Suprapubic skin (tissue), 4 donors: ENCODE data around the gene ARMC2. TPM values are rescaled to one million over a fixed set of nuclear protein-coding genes. Genes with fewer than 3 reads are reported as not detected.

ENCODE experiments used
- DNase-seq, 2 donors: peaks; one replicate each; pipeline ENCODE4 v3.0.0-alpha.2; 2019; ENCODE audit warnings: low spot score in 2 of 2
- H3K27ac ChIP-seq: fragments of 200-600 bp; sonication (generic); one replicate; pipeline ENCODE4 v1.5.1; 2019
- H3K27me3 ChIP-seq: fragments of 200-600 bp; sonication (generic); one replicate; pipeline ENCODE4 v1.5.1; 2019
- H3K36me3 ChIP-seq: fragments of 200-600 bp; sonication (generic); one replicate; pipeline ENCODE4 v1.5.1; 2019
- H3K4me1 ChIP-seq: fragments of 200-600 bp; sonication (generic); one replicate; pipeline ENCODE4 v1.5.1; 2019
- H3K4me3 ChIP-seq: fragments of 200-600 bp; sonication (generic); one replicate; pipeline ENCODE4 v1.5.1; 2019; ENCODE audit warnings: mild to moderate bottlenecking
- H3K9me3 ChIP-seq: fragments of 200-600 bp; sonication (generic); one replicate; pipeline ENCODE4 v1.5.1; 2019
- CTCF ChIP-seq, 2 donors: fragments of 200-600 bp in 1 of 2; fragments of 450-650 bp in 1 of 2; sonication (generic) in 1 of 2; IDR thresholded peaks; one replicate each; pipeline ENCODE4 v1.5.1; 2016 to 2019; ENCODE audit warnings: antibody characterized with exemption in 2 of 2, mild to moderate bottlenecking in 1 of 2, moderate library complexity in 1 of 2
- EP300 ChIP-seq: sonication (generic); formaldehyde crosslinking; IDR thresholded peaks from one replicate; pipeline ENCODE4 v1.6.1; 2017; ENCODE audit warnings: antibody characterized with exemption
- POLR2A ChIP-seq, 2 donors: fragments of 450-650 bp; IDR thresholded peaks; one replicate each; pipeline ENCODE4 v1.6.1; 2017; ENCODE audit warnings: antibody characterized with exemption in 2 of 2, mild to moderate bottlenecking in 2 of 2, moderate library complexity in 2 of 2
- POLR2AphosphoS5 ChIP-seq, 3 donors: sonication (generic); formaldehyde crosslinking; IDR thresholded peaks; one replicate each; pipeline ENCODE4 v1.6.1; 2017; ENCODE audit warnings: antibody characterized with exemption in 3 of 3
- WGBS: methylation state at CpG from one replicate; pipeline ENCODE4 v1.1.5; 2018; 5-methylcytosine and 5-hydroxymethylcytosine counted together
- total RNA-seq, 4 donors: library from RNA; depleted of rRNA; stranded (reverse); fragments of >200 nt; gene quantifications; one replicate each; pipeline ENCODE4 v1.1.0, GENCODE V29; 2016

Gene ARMC2
- total RNA-seq, 4 donors from 2014 or later: 1.9 to 9.5 (median 3.6) TPM

DNA sequence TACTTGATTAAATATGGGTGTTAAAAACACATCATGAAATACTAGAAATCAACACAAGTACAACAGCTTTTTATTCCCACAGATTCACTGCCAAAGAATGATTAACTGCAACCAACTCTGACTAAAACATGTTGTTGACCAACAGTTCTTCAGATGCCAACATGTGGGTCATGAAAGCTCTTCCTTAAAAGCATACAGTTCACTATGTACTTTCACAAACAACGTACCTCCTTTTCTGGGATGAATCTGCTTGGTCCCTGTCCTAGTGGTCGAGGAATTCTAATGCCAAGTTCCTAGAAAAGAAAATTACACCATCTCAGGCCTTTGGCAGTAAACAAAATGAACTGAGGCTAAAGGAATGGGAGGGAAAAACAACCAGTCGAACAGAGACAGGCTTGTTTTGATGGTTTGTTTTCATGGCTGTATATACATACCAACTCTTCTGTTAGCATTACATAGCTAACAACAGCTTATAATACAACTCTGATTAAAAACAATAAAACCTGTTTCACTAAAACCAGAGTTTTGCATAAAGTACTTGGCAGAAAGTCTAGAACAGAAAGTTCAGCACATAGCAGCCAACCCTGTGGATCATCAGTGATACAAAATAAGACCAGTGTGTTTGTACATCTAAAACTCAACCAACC lies 154.0 kb downstream of the ARMC2 start:
- WGBS: 22% methylated on average over 3 of the region's 3 CpGs
- Histone ChIP-seq H3K27ac (peak overlapping the region; percentile 81), H3K4me1 (peaks cover 63% of the 10 kb centered on the region), H3K9me3 (no peaks in the 10 kb centered on the region), H3K36me3 (peaks cover 34% of the 10 kb centered on the region), H3K27me3 (no peaks in the 10 kb centered on the region), H3K4me3 (peak overlapping the region; percentile 10)
- no peak for DNase-seq
- peak; percentile 22 to 89 (median 88) for TF ChIP-seq POLR2AphosphoS5 (IDR thresholded peaks at IDR 0.05)
- no peak for TF ChIP-seq CTCF (IDR thresholded peaks at IDR 0.05)
- no peak for TF ChIP-seq POLR2A (IDR thresholded peaks at IDR 0.05)
- TF ChIP-seq EP300: peak; percentile 52

- H3K4me1 ChIP-seq: peaks cover 66% of the 10 kb centered on the region
- H3K27ac ChIP-seq: peak overlapping the region; percentile 81
- H3K4me3 ChIP-seq: peak overlapping the region; percentile 10
Observed at GRCh38 chr6:109002882-109003281, 154.7 kb downstream of the ARMC2 start.

DNA sequence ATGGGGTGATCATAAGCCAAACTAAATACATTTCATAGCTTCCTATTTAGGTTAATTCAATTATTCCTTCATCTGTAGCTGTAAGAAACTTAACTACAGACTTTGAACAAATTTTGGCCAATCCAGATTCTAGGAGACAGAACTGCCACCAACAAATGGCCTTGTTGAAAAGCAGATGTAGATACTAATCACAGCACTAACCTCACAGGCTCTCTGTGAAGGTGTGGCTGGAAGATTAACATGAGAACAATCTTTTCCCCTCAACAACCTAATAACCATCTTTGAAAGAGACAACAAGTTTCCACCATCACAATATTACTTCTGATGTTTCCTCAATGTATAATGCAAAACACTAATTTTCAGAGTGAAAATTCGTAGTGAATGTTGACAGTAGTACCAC lies 158.6 kb downstream of the ARMC2 start:
- H3K9me3 ChIP-seq: no peaks in the 10 kb centered on the region
- H3K36me3 ChIP-seq: no peaks in the 10 kb centered on the region
- H3K4me3 ChIP-seq: peak overlapping the region; percentile 93
- no peaks in the 10 kb centered on the region for H3K27me3 ChIP-seq
- TF ChIP-seq POLR2AphosphoS5 (IDR thresholded peaks at IDR 0.05) (no peak), CTCF (IDR thresholded peaks at IDR 0.05) (no peak), POLR2A (IDR thresholded peaks at IDR 0.05) (no peak), EP300 (no peak)
- DNase-seq: no peak
- WGBS: 53% methylated on average over 1 of the region's 1 CpG
- peak overlapping the region; percentile 4 for H3K27ac ChIP-seq
- H3K4me1 ChIP-seq: peaks cover 61% of the 10 kb centered on the region

More at GRCh38 chr6:109002882-109003281, 154.7 kb downstream of the ARMC2 start:
- Histone ChIP-seq H3K9me3 (no peaks in the 10 kb centered on the region), H3K27me3 (no peaks in the 10 kb centered on the region), H3K36me3 (peaks cover 27% of the 10 kb centered on the region)
- TF ChIP-seq EP300 (no peak), POLR2A (IDR thresholded peaks at IDR 0.05) (no peak), POLR2AphosphoS5 (IDR thresholded peaks at IDR 0.05) (no peak), CTCF (IDR thresholded peaks at IDR 0.05) (no peak)
- no peak for DNase-seq

DNA sequence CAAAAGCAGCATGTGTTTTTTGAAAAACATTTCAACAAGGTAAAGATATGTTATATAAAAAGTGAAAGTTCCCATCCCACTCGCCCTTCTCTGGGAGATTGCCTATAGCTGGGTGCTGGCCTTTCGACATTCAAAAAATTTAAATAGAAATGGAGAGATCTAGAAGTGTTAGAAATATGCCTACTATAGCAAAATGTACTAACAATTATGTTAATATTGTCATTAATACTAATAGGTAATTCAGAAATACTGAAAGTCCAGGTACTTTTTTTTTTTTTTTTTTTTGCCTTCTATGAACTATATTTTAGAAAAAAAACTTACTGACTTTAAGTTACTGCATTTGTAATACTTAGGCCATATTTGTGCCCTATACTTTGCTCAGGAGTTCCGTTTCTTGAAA lies 159.3 kb downstream of the ARMC2 start:
- Histone ChIP-seq H3K36me3 (no peaks in the 10 kb centered on the region), H3K27ac (peak overlapping the region; percentile 98), H3K27me3 (no peaks in the 10 kb centered on the region), H3K4me3 (peak overlapping the region; percentile 93), H3K4me1 (peaks cover 55% of the 10 kb centered on the region), H3K9me3 (no peaks in the 10 kb centered on the region)
- TF ChIP-seq CTCF (IDR thresholded peaks at IDR 0.05) (no peak), POLR2AphosphoS5 (IDR thresholded peaks at IDR 0.05) (no peak), POLR2A (IDR thresholded peaks at IDR 0.05) (no peak)
- WGBS: 60% methylated on average over 3 of the region's 3 CpGs
- no peak for DNase-seq

GRCh38 chr6:109008054-109008453 lies 159.8 kb downstream of the ARMC2 start:
- H3K27me3 ChIP-seq: no peaks in the 10 kb centered on the region
- no peaks in the 10 kb centered on the region for H3K36me3 ChIP-seq
- no peak for DNase-seq
- peak overlapping the region; percentile 93 for H3K4me3 ChIP-seq
- H3K9me3 ChIP-seq: no peaks in the 10 kb centered on the region
- 48% methylated on average over 4 of the region's 4 CpGs for WGBS
- no peak for TF ChIP-seq EP300
- TF ChIP-seq POLR2A (IDR thresholded peaks at IDR 0.05): no peak
- no peak for TF ChIP-seq CTCF (IDR thresholded peaks at IDR 0.05)
- no peak for TF ChIP-seq POLR2AphosphoS5 (IDR thresholded peaks at IDR 0.05)
- peaks cover 52% of the 10 kb centered on the region for H3K4me1 ChIP-seq
- H3K27ac ChIP-seq: peak overlapping the region; percentile 98
